ENCODE results near the gene ATMIN.

Gene ATMIN

GRCh38 chr16:81067166-81067565 is 31.5 kb downstream of the ATMIN start:
- DNase-seq (ENCODE audit: low read depth) = no peak

- no peak for DNase-seq (ENCODE audit: low read depth)
Observed at GRCh38 chr16:81069063-81069462, 33.4 kb downstream of the ATMIN start.

- no peak for DNase-seq (ENCODE audit: low read depth)
Observed at GRCh38 chr16:81070979-81071378, 35.3 kb downstream of the ATMIN start.

- no peak for DNase-seq (ENCODE audit: low read depth)
Observed at GRCh38 chr16:81071805-81072204, 36.2 kb downstream of the ATMIN start.

- DNase-seq (ENCODE audit: low read depth) = no peak
Observed at GRCh38 chr16:81073560-81074330, 38.1 kb downstream of the ATMIN start.

GRCh38 chr16:81076566-81077075 is 41.0 kb downstream of the ATMIN start:
- DNase-seq (ENCODE audit: low read depth) = peak; percentile 89

GRCh38 chr16:81077076-81077940 is 41.7 kb downstream of the ATMIN start, which contains the start of gene C16orf46:
C16orf46 (minus strand) TSS chr16:81077238; CDS start chr16:81063955, 13,283 bp downstream.
- DNase-seq (ENCODE audit: low read depth) = peak; percentile 91

- DNase-seq (ENCODE audit: low read depth) = no peak
Observed at GRCh38 chr16:81080233-81080632, 44.6 kb downstream of the ATMIN start.

- no peak for DNase-seq (ENCODE audit: low read depth)
Observed at GRCh38 chr16:81081014-81081413, 45.4 kb downstream of the ATMIN start.

GRCh38 chr16:81088836-81089235 is 53.2 kb downstream of the ATMIN start:
- DNase-seq (ENCODE audit: low read depth) = no peak

GRCh38 chr16:81094771-81095251 is 59.2 kb downstream of the ATMIN start:
- no peak for DNase-seq (ENCODE audit: low read depth)

- no peak for DNase-seq (ENCODE audit: low read depth)
Observed at GRCh38 chr16:81095653-81095952, 60.0 kb downstream of the ATMIN start.

- peak; percentile 98 for DNase-seq (ENCODE audit: low read depth)
Observed at GRCh38 chr16:81095953-81096714, 60.5 kb downstream of the ATMIN start, which contains the start of gene GCSH. GCSH (minus strand) TSS chr16:81096395; CDS start chr16:81096278, 117 bp downstream.

GRCh38 chr16:81096715-81097208 is 61.1 kb downstream of the ATMIN start:
- no peak for DNase-seq (ENCODE audit: low read depth)

Data from T follicular helper cell (primary cell).